Transverse colon (tissue), 3 donors: ENCODE measurements around the gene THBS2.

Experiments
- CTCF ChIP-seq, 5 experiments: fragments of 200-600 bp in 3 of 5; fragments of 450-650 bp in 2 of 5; sonication (generic) in 3 of 5; IDR thresholded peaks; 1 replicate in 2 of 5; 2 replicates in 3 of 5; pipeline ENCODE4 v1.5.1; 2016 to 2017; ENCODE audit warnings: antibody characterized with exemption in 5 of 5, inconsistent platforms in 3 of 5, mild to moderate bottlenecking in 2 of 5, moderate library complexity in 1 of 5
- POLR2A ChIP-seq: fragments of 450-650 bp; IDR thresholded peaks from one replicate; pipeline ENCODE4 v1.6.1; 2016; ENCODE audit warnings: antibody characterized with exemption, mild to moderate bottlenecking, moderate library complexity

- TF ChIP-seq CTCF (IDR thresholded peaks at IDR 0.05) (no peak), POLR2A (no peak)
These were observed 17.7 kb upstream of the THBS2 start for GRCh38 chr6:169271158-169271876.
